ENCODE measurements around the gene ACOD1. TPM values are rescaled to one million over a fixed set of nuclear protein-coding genes. Genes with fewer than 3 reads are reported as not detected.
"Not testable (repeated sequence)": the region's sequence is repeated elsewhere in the genome, so short reads cannot be mapped to it uniquely, and the experiment has no call there.

The ACOD1 gene
- total and polyA plus RNA-seq, 2 experiments from 2014 or later, result not detected

GRCh38 chr13:76912476-76912875, 35.8 kb upstream of the ACOD1 start:
- Histone ChIP-seq H3K9me3 (ENCODE audit: low read depth) (no peaks in the 10 kb centered on the region), H3K36me3 (replicated peaks; ENCODE audit: insufficient read depth, low read depth) (no peaks in the 10 kb centered on the region), H3K79me2 (no peaks in the 10 kb centered on the region), H4K20me1 (ENCODE audit: insufficient read depth, poor library complexity, severe bottlenecking) (no peaks in the 10 kb centered on the region), H3K4me1 (ENCODE audit: insufficient read depth) (peaks cover 3% of the 10 kb centered on the region), H2AFZ (no peak overlapping the region), H3K9me2 (replicated peaks; ENCODE audit: insufficient read depth) (no peaks in the 10 kb centered on the region), H3K4me3 (no peak overlapping the region), H3K27ac (no peak overlapping the region), H3K27me3 (no peaks in the 10 kb centered on the region), H3K4me2 (no peak overlapping the region)
- WGBS (ENCODE audit: low lambda C conversion rate, missing lambda C conversion rate), result 92% methylated on average over 3 of the region's 3 CpGs
- DNase-seq (ENCODE audit: low spot score), result no peak
- TF ChIP-seq, protein P1, sequence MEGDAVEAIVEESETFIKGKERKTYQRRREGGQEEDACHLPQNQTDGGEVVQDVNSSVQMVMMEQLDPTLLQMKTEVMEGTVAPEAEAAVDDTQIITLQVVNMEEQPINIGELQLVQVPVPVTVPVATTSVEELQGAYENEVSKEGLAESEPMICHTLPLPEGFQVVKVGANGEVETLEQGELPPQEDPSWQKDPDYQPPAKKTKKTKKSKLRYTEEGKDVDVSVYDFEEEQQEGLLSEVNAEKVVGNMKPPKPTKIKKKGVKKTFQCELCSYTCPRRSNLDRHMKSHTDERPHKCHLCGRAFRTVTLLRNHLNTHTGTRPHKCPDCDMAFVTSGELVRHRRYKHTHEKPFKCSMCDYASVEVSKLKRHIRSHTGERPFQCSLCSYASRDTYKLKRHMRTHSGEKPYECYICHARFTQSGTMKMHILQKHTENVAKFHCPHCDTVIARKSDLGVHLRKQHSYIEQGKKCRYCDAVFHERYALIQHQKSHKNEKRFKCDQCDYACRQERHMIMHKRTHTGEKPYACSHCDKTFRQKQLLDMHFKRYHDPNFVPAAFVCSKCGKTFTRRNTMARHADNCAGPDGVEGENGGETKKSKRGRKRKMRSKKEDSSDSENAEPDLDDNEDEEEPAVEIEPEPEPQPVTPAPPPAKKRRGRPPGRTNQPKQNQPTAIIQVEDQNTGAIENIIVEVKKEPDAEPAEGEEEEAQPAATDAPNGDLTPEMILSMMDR (IDR thresholded peaks at IDR 0.05; ENCODE audit: poor library complexity), result no peak
- TF ChIP-seq EZH2phosphoT487 (IDR thresholded peaks at IDR 0.05; ENCODE audit: low read depth, severe bottlenecking, unreplicated experiment), result no peak
- no peak for TF ChIP-seq EZH2 (IDR thresholded peaks at IDR 0.05; ENCODE audit: borderline replicate concordance)

DNA sequence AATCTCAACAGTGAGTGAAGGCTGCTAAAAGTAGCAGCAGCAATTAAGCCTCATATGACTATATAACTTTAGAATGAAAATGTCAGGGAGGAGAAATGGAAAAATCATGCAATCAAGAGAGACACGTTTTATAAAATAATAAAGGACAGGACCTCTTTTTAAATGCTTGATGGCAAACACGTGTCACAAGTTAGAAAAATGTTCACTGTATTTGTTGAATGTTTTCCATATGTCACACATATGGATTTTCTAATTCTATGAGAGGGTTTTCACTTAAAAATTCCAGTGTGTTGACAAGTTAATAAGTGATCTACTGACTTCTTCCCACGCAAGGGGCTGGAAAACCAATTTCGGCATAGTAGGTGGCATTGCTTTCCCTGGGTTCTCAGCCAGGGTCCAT, 34.4 kb upstream of the ACOD1 start:
- Histone ChIP-seq H2AFZ (no peak overlapping the region), H3K27me3 (no peaks in the 10 kb centered on the region), H3K36me3 (replicated peaks; ENCODE audit: insufficient read depth, low read depth) (no peaks in the 10 kb centered on the region), H3K27ac (no peak overlapping the region), H3K9me3 (ENCODE audit: low read depth) (no peaks in the 10 kb centered on the region), H4K20me1 (ENCODE audit: insufficient read depth, poor library complexity, severe bottlenecking) (no peaks in the 10 kb centered on the region), H3K4me3 (no peak overlapping the region), H3K4me2 (no peak overlapping the region), H3K4me1 (ENCODE audit: insufficient read depth) (peaks cover 11% of the 10 kb centered on the region), H3K79me2 (no peaks in the 10 kb centered on the region), H3K9me2 (replicated peaks; ENCODE audit: insufficient read depth) (no peaks in the 10 kb centered on the region)
- no peak for DNase-seq (ENCODE audit: low spot score)
- 90% methylated on average over 4 of the region's 4 CpGs for WGBS (ENCODE audit: low lambda C conversion rate, missing lambda C conversion rate)
- TF ChIP-seq EZH2phosphoT487 (IDR thresholded peaks at IDR 0.05; ENCODE audit: low read depth, severe bottlenecking, unreplicated experiment) (no peak), EZH2 (IDR thresholded peaks at IDR 0.05; ENCODE audit: borderline replicate concordance) (no peak)
- TF ChIP-seq, protein P1 (IDR thresholded peaks at IDR 0.05; ENCODE audit: poor library complexity), result no peak

- Histone ChIP-seq H3K4me2 (peak overlapping the region; percentile 2), H3K27ac (peak overlapping the region; percentile 90), H3K4me1 (ENCODE audit: insufficient read depth) (peaks cover 11% of the 10 kb centered on the region), H3K9me3 (ENCODE audit: low read depth) (no peaks in the 10 kb centered on the region), H3K9me2 (replicated peaks; ENCODE audit: insufficient read depth) (no peaks in the 10 kb centered on the region), H3K27me3 (no peaks in the 10 kb centered on the region), H4K20me1 (ENCODE audit: insufficient read depth, poor library complexity, severe bottlenecking) (no peaks in the 10 kb centered on the region), H3K36me3 (replicated peaks; ENCODE audit: insufficient read depth, low read depth) (no peaks in the 10 kb centered on the region), H3K4me3 (no peak overlapping the region), H3K79me2 (no peaks in the 10 kb centered on the region), H2AFZ (peak overlapping the region; percentile 29)
- 88% methylated on average over 1 of the region's 1 CpG for WGBS (ENCODE audit: low lambda C conversion rate, missing lambda C conversion rate)
- DNase-seq (ENCODE audit: low spot score), result no peak
- no peak for TF ChIP-seq EZH2phosphoT487 (IDR thresholded peaks at IDR 0.05; ENCODE audit: low read depth, severe bottlenecking, unreplicated experiment)
- TF ChIP-seq, protein P1 (IDR thresholded peaks at IDR 0.05; ENCODE audit: poor library complexity), result no peak
- TF ChIP-seq EZH2 (IDR thresholded peaks at IDR 0.05; ENCODE audit: borderline replicate concordance), result no peak
Observed at GRCh38 chr13:76917095-76917494, 31.2 kb upstream of the ACOD1 start.

GRCh38 chr13:76917755-76918481, 30.4 kb upstream of the ACOD1 start:
- H3K27ac ChIP-seq, result peak overlapping the region; percentile 90
- not testable (repeated sequence) for H3K27me3 ChIP-seq; H3K36me3 ChIP-seq (replicated peaks; ENCODE audit: insufficient read depth, low read depth); H3K9me2 ChIP-seq (replicated peaks; ENCODE audit: insufficient read depth); H3K79me2 ChIP-seq; H4K20me1 ChIP-seq (ENCODE audit: insufficient read depth, poor library complexity, severe bottlenecking); H3K4me3 ChIP-seq; H3K9me3 ChIP-seq (ENCODE audit: low read depth)
- H2AFZ ChIP-seq, result peak overlapping the region; percentile 29
- WGBS (ENCODE audit: low lambda C conversion rate, missing lambda C conversion rate), result 44% methylated on average over 12 of the region's 12 CpGs
- peak overlapping the region; percentile 28 for H3K4me2 ChIP-seq
- DNase-seq (ENCODE audit: low spot score), result peak; percentile 67
- H3K4me1 ChIP-seq (ENCODE audit: insufficient read depth), result peaks cover 11% of the 10 kb centered on the region

Data from hepatocyte (in vitro differentiated cells).